Cardiac fibroblast (primary cell): ENCODE results near the gene DLG3.

Source experiments
- DNase-seq, 2 donors: peaks; one replicate each; pipeline versions ENCODE4 v3.0.0 to v3.0.0-alpha.2; 2010; ENCODE audit warnings: low read depth in 2 of 2
- H3K4me3 ChIP-seq, 2 donors: replicated peaks in 1 of 2; 1 replicate in 1 of 2; 2 replicates in 1 of 2; pipeline ENCODE4 v1.5.1; 2011; ENCODE audit warnings: low read depth in 2 of 2, low read length in 2 of 2, mild to moderate bottlenecking in 2 of 2, moderate library complexity in 1 of 2
- TF ChIP-seq, protein P1 (sequence below): IDR thresholded peaks from one replicate; pipeline ENCODE4 v1.5.1; 2011; ENCODE audit warnings: low read depth, mild to moderate bottlenecking, low read length, inconsistent platforms

DLG3 gene

DNA sequence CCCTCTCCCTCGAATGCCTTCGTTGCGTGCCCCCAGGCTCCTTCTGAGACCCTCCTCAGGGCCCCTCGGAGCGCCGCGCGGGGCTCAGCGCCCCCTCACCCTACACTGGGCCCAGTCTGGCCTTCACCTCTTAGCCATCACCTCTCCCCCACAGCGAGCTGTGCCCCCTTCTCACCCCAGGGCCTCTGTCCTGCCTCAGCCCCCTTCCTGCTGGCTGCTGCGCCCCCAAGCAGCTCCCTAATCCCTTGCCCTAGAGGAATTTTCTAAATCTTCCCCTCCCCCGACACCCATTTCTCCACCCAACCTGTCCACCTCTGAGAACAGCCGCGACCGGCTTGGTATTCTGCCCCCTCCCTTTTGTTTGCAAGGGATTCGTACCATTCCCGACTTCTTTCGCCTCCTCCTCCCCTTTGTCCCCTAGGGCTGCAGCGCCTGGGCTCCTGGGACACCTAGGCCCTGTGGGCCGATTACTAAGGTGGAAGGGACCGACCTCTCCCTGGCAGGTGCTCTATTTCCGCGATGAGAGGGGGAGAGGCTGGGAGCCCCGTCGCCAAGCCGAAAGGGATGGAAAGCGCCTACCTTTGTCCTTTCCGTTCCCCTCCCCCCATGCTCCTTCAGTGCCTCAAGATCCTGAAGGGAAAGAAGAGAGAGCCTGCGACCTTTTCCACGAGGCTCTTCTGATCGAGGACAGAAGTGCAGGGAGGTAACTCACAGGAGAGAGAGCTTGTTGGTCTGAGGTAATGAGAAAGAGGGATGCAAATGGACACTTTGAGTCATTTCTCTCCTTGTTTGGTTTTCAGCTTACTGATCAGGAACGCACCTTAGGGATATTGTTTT lies 10.9 kb downstream of the DLG3 start:
- DNase-seq, result no peak
- TF ChIP-seq, protein P1, sequence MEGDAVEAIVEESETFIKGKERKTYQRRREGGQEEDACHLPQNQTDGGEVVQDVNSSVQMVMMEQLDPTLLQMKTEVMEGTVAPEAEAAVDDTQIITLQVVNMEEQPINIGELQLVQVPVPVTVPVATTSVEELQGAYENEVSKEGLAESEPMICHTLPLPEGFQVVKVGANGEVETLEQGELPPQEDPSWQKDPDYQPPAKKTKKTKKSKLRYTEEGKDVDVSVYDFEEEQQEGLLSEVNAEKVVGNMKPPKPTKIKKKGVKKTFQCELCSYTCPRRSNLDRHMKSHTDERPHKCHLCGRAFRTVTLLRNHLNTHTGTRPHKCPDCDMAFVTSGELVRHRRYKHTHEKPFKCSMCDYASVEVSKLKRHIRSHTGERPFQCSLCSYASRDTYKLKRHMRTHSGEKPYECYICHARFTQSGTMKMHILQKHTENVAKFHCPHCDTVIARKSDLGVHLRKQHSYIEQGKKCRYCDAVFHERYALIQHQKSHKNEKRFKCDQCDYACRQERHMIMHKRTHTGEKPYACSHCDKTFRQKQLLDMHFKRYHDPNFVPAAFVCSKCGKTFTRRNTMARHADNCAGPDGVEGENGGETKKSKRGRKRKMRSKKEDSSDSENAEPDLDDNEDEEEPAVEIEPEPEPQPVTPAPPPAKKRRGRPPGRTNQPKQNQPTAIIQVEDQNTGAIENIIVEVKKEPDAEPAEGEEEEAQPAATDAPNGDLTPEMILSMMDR, result no peak
- H3K4me3 ChIP-seq, result peak overlapping the region; percentile 49 to 55

DNA sequence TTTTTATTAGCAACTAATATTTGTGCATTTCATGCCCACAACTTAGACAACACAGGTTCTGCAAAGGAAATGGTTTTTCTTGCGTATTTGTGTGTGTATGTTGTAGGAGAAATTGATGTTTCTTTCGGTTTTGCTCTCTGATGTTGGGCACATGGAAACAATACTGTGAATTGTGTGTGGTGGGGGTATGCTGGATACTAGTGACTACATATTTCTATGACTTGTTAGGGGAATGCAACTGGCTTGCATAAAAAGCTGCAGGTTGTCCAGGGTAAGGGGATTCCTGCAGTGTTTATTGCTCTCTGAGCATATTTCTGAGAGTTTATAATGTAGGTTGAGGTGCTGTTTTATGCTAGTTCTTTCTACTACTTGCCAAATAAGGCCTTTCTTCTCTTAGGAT lies 11.6 kb downstream of the DLG3 start:
- no peak for DNase-seq
- no peak overlapping the region for H3K4me3 ChIP-seq
- TF ChIP-seq, protein P1, result no peak

DNA sequence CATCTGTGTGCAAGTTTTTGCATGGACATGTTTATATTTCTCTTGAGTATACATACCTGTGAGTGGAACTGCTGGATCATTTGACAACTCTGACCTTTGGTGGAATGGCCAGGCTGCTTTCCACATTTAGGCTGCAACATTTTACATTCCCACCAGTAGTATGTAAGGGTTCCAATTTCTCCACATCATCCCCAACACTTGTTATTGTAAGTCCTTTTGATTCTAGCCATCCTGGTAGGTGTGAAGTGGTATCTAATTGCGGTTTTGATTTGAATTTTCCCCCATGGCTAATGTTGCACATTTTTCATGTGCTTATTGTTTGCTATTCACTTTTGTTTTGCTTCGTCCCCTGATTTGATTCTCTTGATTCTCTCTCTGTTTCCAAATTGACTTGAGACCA lies 16.4 kb downstream of the DLG3 start:
- DNase-seq, result no peak
- TF ChIP-seq, protein P1, result no peak
- no peak overlapping the region for H3K4me3 ChIP-seq

DNA sequence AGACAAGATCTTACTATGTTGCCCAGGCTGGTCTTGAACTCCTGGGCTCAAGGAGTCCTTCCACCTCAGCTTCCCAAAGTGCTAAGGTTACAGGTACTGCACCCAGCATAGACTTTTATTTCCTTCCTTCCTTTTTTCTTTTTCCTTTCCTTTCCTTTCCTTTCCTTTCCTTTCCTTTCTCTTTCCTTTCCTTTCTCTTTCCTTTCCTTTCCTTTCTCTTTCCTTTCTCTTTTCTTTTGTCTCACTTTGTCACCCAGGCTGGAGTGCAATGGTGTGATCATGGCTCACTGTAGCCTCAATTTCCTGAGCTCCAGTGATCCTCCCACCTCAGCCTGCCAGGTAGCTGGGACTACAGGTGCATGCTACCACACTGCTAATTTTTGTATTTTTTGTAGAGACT lies 19.4 kb downstream of the DLG3 start:
- H3K4me3 ChIP-seq, result no peak overlapping the region
- TF ChIP-seq, protein P1, result no peak
- no peak for DNase-seq

DNA sequence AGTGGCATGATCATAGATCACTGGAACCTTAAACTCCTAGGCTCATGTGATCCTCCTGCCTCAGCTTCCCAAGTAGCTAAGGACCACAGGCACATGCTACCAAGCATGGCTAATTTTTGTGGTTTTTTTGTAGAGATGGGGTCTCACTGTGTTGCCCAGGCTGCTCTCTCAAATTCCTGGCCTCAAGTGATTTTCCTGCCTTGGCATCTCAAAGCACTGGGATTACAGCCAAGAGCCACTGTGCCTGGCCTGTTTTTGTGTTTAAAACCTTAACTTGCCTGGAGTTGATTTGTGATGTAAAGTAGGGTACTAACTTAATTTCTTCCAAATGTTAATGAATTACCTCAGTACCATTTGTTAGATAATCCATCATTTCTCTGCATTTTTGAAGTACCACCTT lies 22.3 kb downstream of the DLG3 start:
- TF ChIP-seq, protein P1, result no peak
- H3K4me3 ChIP-seq, result no peak overlapping the region
- no peak for DNase-seq

DNA sequence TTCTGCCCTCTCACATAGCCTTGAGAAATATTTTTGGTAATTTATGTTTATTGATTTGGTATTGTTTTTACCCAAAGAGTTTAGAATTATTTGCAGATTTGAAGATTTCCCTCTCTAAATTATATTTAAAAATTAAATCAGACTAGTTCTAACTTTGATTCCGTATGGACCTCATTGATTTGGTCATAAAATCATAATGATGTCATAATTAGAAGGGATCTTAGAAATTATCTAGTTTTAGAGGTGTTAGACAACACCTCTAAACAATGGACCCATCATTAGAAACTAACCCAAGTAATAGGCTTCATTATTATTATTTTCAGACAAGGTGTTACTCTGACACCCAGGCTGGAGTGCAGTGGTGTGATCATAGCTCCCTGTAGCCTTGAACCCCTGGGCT lies 24.1 kb downstream of the DLG3 start:
- TF ChIP-seq, protein P1, result no peak
- no peak for DNase-seq
- no peak overlapping the region for H3K4me3 ChIP-seq
